Islet precursor cell (in vitro differentiated cells): Measurements from ENCODE around the gene TRIM49.
"Not testable (repeated sequence)": the region's sequence is repeated elsewhere in the genome, so short reads cannot be mapped to it uniquely, and the experiment has no call there.

ENCODE experiments used
- DNase-seq: peaks from one replicate; pipeline ENCODE4 v3.0.0-alpha.2; 2018

TRIM49 gene, protein sequence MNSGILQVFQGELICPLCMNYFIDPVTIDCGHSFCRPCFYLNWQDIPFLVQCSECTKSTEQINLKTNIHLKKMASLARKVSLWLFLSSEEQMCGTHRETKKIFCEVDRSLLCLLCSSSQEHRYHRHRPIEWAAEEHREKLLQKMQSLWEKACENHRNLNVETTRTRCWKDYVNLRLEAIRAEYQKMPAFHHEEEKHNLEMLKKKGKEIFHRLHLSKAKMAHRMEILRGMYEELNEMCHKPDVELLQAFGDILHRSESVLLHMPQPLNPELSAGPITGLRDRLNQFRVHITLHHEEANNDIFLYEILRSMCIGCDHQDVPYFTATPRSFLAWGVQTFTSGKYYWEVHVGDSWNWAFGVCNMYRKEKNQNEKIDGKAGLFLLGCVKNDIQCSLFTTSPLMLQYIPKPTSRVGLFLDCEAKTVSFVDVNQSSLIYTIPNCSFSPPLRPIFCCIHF

GRCh38 chr11:89808475-89808874 lies at the start of gene TRIM49:
Gene TRIM49 (minus strand): TSS chr11:89808575. CDS start chr11:89804469, 4,106 bp downstream.
- not testable (repeated sequence) for DNase-seq

- DNase-seq, result not testable (repeated sequence)
Measured at GRCh38 chr11:89826694-89827093, 18.3 kb upstream of the TRIM49 start.

GRCh38 chr11:89820008-89820407 lies 11.6 kb upstream of the TRIM49 start:
- DNase-seq, result not testable (repeated sequence)

DNA sequence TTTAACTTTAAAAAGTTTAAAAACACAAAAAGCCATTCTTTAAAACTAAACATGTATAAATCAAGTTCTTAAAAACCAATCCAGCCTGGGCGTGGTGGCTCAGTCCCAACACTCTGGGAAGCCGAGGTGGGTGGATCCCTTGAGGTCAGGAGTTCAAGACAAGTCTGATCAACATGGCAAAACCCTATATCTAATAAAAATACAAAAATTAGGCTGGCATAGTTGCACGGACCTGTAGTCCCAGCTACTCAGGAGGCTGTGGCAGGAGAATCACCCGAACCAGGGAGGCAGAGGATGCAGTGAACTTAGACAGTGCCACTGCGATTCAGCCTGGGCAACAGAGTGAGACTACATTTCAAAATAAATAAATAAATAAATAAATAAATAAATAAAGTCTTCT lies 5.2 kb upstream of the TRIM49 start:
- DNase-seq, result peak; percentile 26

DNA sequence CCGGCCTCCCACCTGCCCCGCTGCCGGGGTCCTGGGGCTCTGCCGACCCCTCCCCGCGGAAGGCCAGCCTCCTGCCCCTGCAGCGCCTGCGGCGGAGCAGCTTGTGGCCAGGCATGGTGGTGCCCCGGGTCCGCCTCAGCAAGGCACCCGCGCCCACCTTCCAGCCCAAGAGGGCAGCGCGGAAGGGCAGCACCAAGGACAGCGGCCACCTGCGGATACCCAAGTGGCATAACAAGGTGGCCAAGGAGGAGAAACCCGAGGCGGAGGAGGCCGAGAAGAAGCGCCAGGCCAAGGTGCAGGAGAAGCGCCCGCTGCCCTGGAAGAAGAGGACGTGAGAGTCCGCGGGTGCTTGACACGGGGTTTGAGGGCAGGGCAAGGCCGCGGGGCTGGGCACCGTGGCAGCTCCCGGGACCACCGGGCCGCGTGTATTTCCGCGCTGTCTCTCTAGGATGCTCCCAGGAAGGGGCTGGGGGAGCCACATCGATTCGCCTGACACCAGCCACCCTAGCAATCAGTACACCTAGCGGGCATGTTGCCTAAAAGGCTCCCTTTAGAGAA lies 20.8 kb downstream of the TRIM49 start:
- DNase-seq, result not testable (repeated sequence)

GRCh38 chr11:89785726-89786125 lies 22.6 kb downstream of the TRIM49 start:
- not testable (repeated sequence) for DNase-seq

DNA sequence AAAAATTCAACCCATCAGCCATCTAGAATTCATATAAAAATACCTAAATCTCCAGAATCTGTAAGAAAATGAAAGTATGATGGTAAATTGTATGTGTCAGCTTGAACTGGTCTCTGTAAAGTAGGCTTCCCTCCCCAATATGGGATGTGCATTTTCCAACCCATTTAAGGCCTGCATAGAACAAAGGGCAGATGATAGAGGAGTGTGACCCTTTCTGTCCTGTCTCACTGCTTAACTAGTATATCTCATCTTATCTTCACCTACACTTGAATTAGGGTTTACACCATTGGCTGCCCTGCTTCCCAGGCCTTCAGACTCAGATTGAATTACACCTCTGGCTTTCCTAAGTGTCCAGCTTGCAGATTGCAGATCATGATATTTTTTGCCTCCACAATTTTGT lies 57.6 kb downstream of the TRIM49 start:
- not testable (repeated sequence) for DNase-seq
